Muscle layer of duodenum (tissue), 2 donors: Measurements from ENCODE around the gene LMNTD1.

Experiments
- H3K27ac ChIP-seq: one replicate; pipeline ENCODE4 v1.7.0; 2013; ENCODE audit warnings: mild to moderate bottlenecking, low read length
- H3K27me3 ChIP-seq: one replicate; pipeline ENCODE4 v1.7.0; 2013; ENCODE audit warnings: low read depth, mild to moderate bottlenecking, control low read depth, low read length
- H3K36me3 ChIP-seq, 2 donors: one replicate each; pipeline ENCODE4 v1.7.0; 2013; ENCODE audit warnings: low read length in 2 of 2, control low read depth in 1 of 2, mild to moderate bottlenecking in 1 of 2; ENCODE audit not compliant: insufficient read depth in 2 of 2, control insufficient read depth in 1 of 2
- H3K4me1 ChIP-seq, 2 donors: one replicate each; pipeline ENCODE4 v1.7.0; 2013; ENCODE audit warnings: low read length in 2 of 2, mild to moderate bottlenecking in 2 of 2, control low read depth in 1 of 2, moderate library complexity in 1 of 2; ENCODE audit not compliant: insufficient read depth in 2 of 2, control insufficient read depth in 1 of 2
- H3K4me3 ChIP-seq, 2 donors: one replicate each; pipeline ENCODE4 v1.7.0; 2013; ENCODE audit warnings: low read length in 2 of 2, low read depth in 1 of 2, mild to moderate bottlenecking in 1 of 2
- H3K9me3 ChIP-seq, 2 donors: one replicate each; pipeline ENCODE4 v1.7.0; 2013; ENCODE audit warnings: low read length in 2 of 2, control low read depth in 1 of 2, mild to moderate bottlenecking in 1 of 2; ENCODE audit not compliant: control insufficient read depth in 1 of 2
- donor health status: healthy.

The LMNTD1 gene

GRCh38 chr12:25502596-25502995 is 50.5 kb downstream of the LMNTD1 start:
- Histone ChIP-seq H3K4me1 (no peaks in the 10 kb centered on the region), H3K4me3 (no peak overlapping the region), H3K27ac (no peak overlapping the region), H3K27me3 (no peaks in the 10 kb centered on the region), H3K36me3 (no peaks in the 10 kb centered on the region), H3K9me3 (no peaks in the 10 kb centered on the region)

- no peak overlapping the region for H3K27ac ChIP-seq
- H3K9me3 ChIP-seq: no peaks in the 10 kb centered on the region
- no peaks in the 10 kb centered on the region for H3K27me3 ChIP-seq
- no peak overlapping the region for H3K4me3 ChIP-seq
- H3K36me3 ChIP-seq: no peaks in the 10 kb centered on the region
- H3K4me1 ChIP-seq: no peaks in the 10 kb centered on the region
These were observed 51.0 kb downstream of the LMNTD1 start for GRCh38 chr12:25502118-25502517.

GRCh38 chr12:25501549-25501948 is 51.5 kb downstream of the LMNTD1 start:
- Histone ChIP-seq H3K27me3 (no peaks in the 10 kb centered on the region), H3K4me3 (no peak overlapping the region)

GRCh38 chr12:25500651-25501050 is 52.4 kb downstream of the LMNTD1 start:
- peaks cover 0 to 2% of the 10 kb centered on the region in 2 donors for H3K4me1 ChIP-seq
- H3K9me3 ChIP-seq: no peaks in the 10 kb centered on the region
- H3K27me3 ChIP-seq: no peaks in the 10 kb centered on the region
- H3K4me3 ChIP-seq: no peak overlapping the region
- no peak overlapping the region for H3K27ac ChIP-seq
- no peaks in the 10 kb centered on the region for H3K36me3 ChIP-seq

More at GRCh38 chr12:25501549-25501948, 51.5 kb downstream of the LMNTD1 start:
- Histone ChIP-seq H3K27ac (no peak overlapping the region), H3K36me3 (no peaks in the 10 kb centered on the region), H3K4me1 (no peaks in the 10 kb centered on the region), H3K9me3 (no peaks in the 10 kb centered on the region)

- Histone ChIP-seq H3K36me3 (no peaks in the 10 kb centered on the region), H3K4me3 (no peak overlapping the region)
These were observed 56.1 kb downstream of the LMNTD1 start for GRCh38 chr12:25497021-25497420.

GRCh38 chr12:25496098-25496587 is 56.9 kb downstream of the LMNTD1 start:
- H3K4me1 ChIP-seq: peaks cover 0 to 6% of the 10 kb centered on the region in 2 donors
- H3K4me3 ChIP-seq: no peak overlapping the region
- H3K27me3 ChIP-seq: no peaks in the 10 kb centered on the region
- H3K36me3 ChIP-seq: no peaks in the 10 kb centered on the region
- H3K9me3 ChIP-seq: no peaks in the 10 kb centered on the region
- H3K27ac ChIP-seq: no peak overlapping the region

More at GRCh38 chr12:25497021-25497420, 56.1 kb downstream of the LMNTD1 start:
- Histone ChIP-seq H3K27ac (no peak overlapping the region), H3K4me1 (peaks cover 0 to 6% of the 10 kb centered on the region in 2 donors), H3K27me3 (no peaks in the 10 kb centered on the region), H3K9me3 (no peaks in the 10 kb centered on the region)

- Histone ChIP-seq H3K9me3 (no peaks in the 10 kb centered on the region), H3K27ac (no peak overlapping the region), H3K4me1 (peaks cover 0 to 6% of the 10 kb centered on the region in 2 donors), H3K27me3 (no peaks in the 10 kb centered on the region), H3K36me3 (no peaks in the 10 kb centered on the region), H3K4me3 (no peak overlapping the region)
These were observed 57.6 kb downstream of the LMNTD1 start for GRCh38 chr12:25495331-25496097.

- no peaks in the 10 kb centered on the region for H3K27me3 ChIP-seq
- H3K36me3 ChIP-seq: no peaks in the 10 kb centered on the region
- H3K27ac ChIP-seq: no peak overlapping the region
- peaks cover 0 to 6% of the 10 kb centered on the region in 2 donors for H3K4me1 ChIP-seq
- no peaks in the 10 kb centered on the region for H3K9me3 ChIP-seq
- H3K4me3 ChIP-seq: no peak overlapping the region
These were observed 58.2 kb downstream of the LMNTD1 start for GRCh38 chr12:25494926-25495325.

- H3K9me3 ChIP-seq: no peaks in the 10 kb centered on the region
- no peaks in the 10 kb centered on the region for H3K27me3 ChIP-seq
- H3K36me3 ChIP-seq: no peaks in the 10 kb centered on the region
- H3K4me1 ChIP-seq: peaks cover 0 to 6% of the 10 kb centered on the region in 2 donors
- H3K4me3 ChIP-seq: no peak overlapping the region
- H3K27ac ChIP-seq: no peak overlapping the region
These were observed 59.4 kb downstream of the LMNTD1 start for GRCh38 chr12:25493682-25494081.

- Histone ChIP-seq H3K9me3 (no peaks in the 10 kb centered on the region), H3K4me1 (peaks cover 0 to 6% of the 10 kb centered on the region in 2 donors), H3K4me3 (no peak overlapping the region), H3K36me3 (no peaks in the 10 kb centered on the region), H3K27ac (no peak overlapping the region), H3K27me3 (no peaks in the 10 kb centered on the region)
These were observed 61.4 kb downstream of the LMNTD1 start for GRCh38 chr12:25491396-25492325.
